GM23338 (cell line): ENCODE measurements around the gene TNNT3. TPM values are rescaled to one million over a fixed set of nuclear protein-coding genes. Genes with fewer than 3 reads are reported as not detected.

Source experiments
- ATAC-seq: fragments of 200-7000 bp; cut with Tn5 transposase; 3 replicates; pipeline ENCODE4 v1.9.1; 2020
- DNase-seq: peaks from one replicate; pipeline ENCODE4 v3.0.0-alpha.2; 2015; ENCODE audit warnings: low spot score
- H2AFZ ChIP-seq: fragments of 200-600 bp; sonication (generic); 2 replicates; pipeline ENCODE4 v1.8.0; 2016; ENCODE audit warnings: antibody characterized with exemption, mild to moderate bottlenecking, moderate library complexity
- H3F3A ChIP-seq: fragments of 200-600 bp; sonication (generic); replicated peaks from 2 replicates; pipeline ENCODE4 v1.8.0; 2017; ENCODE audit warnings: antibody characterized with exemption, mixed run types, low read depth
- H3K27ac ChIP-seq: fragments of 200-600 bp; sonication (generic); 2 replicates; pipeline ENCODE4 v1.6.1; 2016; ENCODE audit warnings: low read depth
- H3K27me3 ChIP-seq: fragments of 200-600 bp; sonication (generic); 2 replicates; pipeline ENCODE4 v1.8.0; 2016; ENCODE audit warnings: mild to moderate bottlenecking, mixed run types, moderate library complexity; ENCODE audit not compliant: insufficient read depth
- H3K36me3 ChIP-seq: fragments of 200-600 bp; sonication (generic); 2 replicates; pipeline ENCODE4 v1.8.0; 2016; ENCODE audit warnings: mild to moderate bottlenecking; ENCODE audit not compliant: insufficient read depth
- H3K4me1 ChIP-seq: fragments of 200-600 bp; sonication (generic); 2 replicates; pipeline ENCODE4 v1.8.0; 2016; ENCODE audit warnings: mild to moderate bottlenecking, moderate library complexity; ENCODE audit not compliant: insufficient read depth
- H3K4me2 ChIP-seq: fragments of 200-600 bp; sonication (generic); 2 replicates; pipeline ENCODE4 v1.7.1; 2017; ENCODE audit warnings: mixed run types
- H3K4me3 ChIP-seq: fragments of 200-600 bp; sonication (generic); 2 replicates; pipeline ENCODE4 v1.6.1; 2016; ENCODE audit warnings: mixed run types
- H3K79me2 ChIP-seq: fragments of 200-600 bp; sonication (generic); replicated peaks from 2 replicates; pipeline ENCODE4 v1.8.0; 2017; ENCODE audit warnings: mild to moderate bottlenecking; ENCODE audit not compliant: insufficient read depth
- H3K9me2 ChIP-seq: fragments of 200-600 bp; sonication (generic); 2 replicates; pipeline ENCODE4 v1.8.0; 2017; ENCODE audit not compliant: insufficient read depth
- H4K20me1 ChIP-seq: fragments of 200-600 bp; sonication (generic); replicated peaks from 2 replicates; pipeline ENCODE4 v1.8.0; 2017; ENCODE audit warnings: mild to moderate bottlenecking; ENCODE audit not compliant: insufficient read depth
- H3K27ac Mint-ChIP-seq: 2 replicates; pipeline ENCODE4 v1.8.0; 2020; ENCODE audit warnings: inconsistent platforms, mild to moderate bottlenecking, moderate library complexity, mixed read lengths
- H3K27me3 Mint-ChIP-seq: 3 replicates; pipeline ENCODE4 v1.8.0; 2022; ENCODE audit warnings: low read depth, mild to moderate bottlenecking, moderate library complexity, mixed read lengths, inconsistent platforms; ENCODE audit not compliant: insufficient read depth, poor library complexity
- H3K36me3 Mint-ChIP-seq: 3 replicates; pipeline ENCODE4 v1.8.0; 2021; ENCODE audit warnings: low read depth, mild to moderate bottlenecking, inconsistent platforms, moderate library complexity, mixed read lengths
- H3K4me1 Mint-ChIP-seq: 3 replicates; pipeline ENCODE4 v1.8.0; 2020; ENCODE audit warnings: mild to moderate bottlenecking, inconsistent platforms, mixed read lengths
- H3K4me3 Mint-ChIP-seq: 3 replicates; pipeline ENCODE4 v1.8.0; 2021; ENCODE audit warnings: moderate library complexity, mild to moderate bottlenecking, inconsistent platforms, mixed read lengths
- H3K9me3 Mint-ChIP-seq: 3 replicates; pipeline ENCODE4 v1.8.0; 2020; ENCODE audit warnings: moderate library complexity, mild to moderate bottlenecking, inconsistent platforms, mixed read lengths
- CREB1 ChIP-seq: fragments of 250-450 bp; sonication (Bioruptor Pico); IDR thresholded peaks from 2 replicates; pipeline ENCODE4 v1.5.0; 2020; ENCODE audit warnings: low read depth, mild to moderate bottlenecking, moderate library complexity
- EZH2 ChIP-seq: fragments of 200-600 bp; sonication (generic); IDR thresholded peaks from one replicate; pipeline ENCODE4 v1.8.0; 2017; ENCODE audit warnings: antibody characterized with exemption, mild to moderate bottlenecking, low read depth; ENCODE audit not compliant: unreplicated experiment
- EZH2phosphoT487 ChIP-seq: fragments of 200-600 bp; sonication (generic); IDR thresholded peaks from one replicate; pipeline ENCODE4 v1.8.1; 2018; ENCODE audit warnings: antibody characterized with exemption; ENCODE audit not compliant: unreplicated experiment
- JUNB ChIP-seq: IDR thresholded peaks from one replicate; pipeline ENCODE4 v1.6.1; 2016; ENCODE audit warnings: antibody characterized with exemption; ENCODE audit not compliant: unreplicated experiment
- NANOG ChIP-seq: IDR thresholded peaks from 2 replicates; pipeline ENCODE4 v1.6.1; 2016; ENCODE audit warnings: antibody characterized with exemption, borderline replicate concordance
- POLR2AphosphoS5 ChIP-seq: IDR thresholded peaks from 2 replicates; pipeline ENCODE4 v1.6.1; 2016; ENCODE audit warnings: antibody characterized with exemption, low read depth
- STAT1 ChIP-seq: IDR thresholded peaks from one replicate; pipeline ENCODE4 v1.6.1; 2016; ENCODE audit warnings: antibody characterized with exemption; ENCODE audit not compliant: unreplicated experiment
- ZNF114 ChIP-seq: fragments of 250-450 bp; sonication (Bioruptor Pico); IDR thresholded peaks from 2 replicates; pipeline ENCODE4 v1.5.0; 2020; ENCODE audit warnings: mild to moderate bottlenecking, moderate library complexity
- ZNF331 ChIP-seq: fragments of 250-450 bp; sonication (Bioruptor Pico); IDR thresholded peaks from 2 replicates; pipeline ENCODE4 v1.5.0; 2020; ENCODE audit warnings: low read depth, mild to moderate bottlenecking, moderate library complexity
- polyA plus RNA-seq: library from polyadenylated mRNA; unstranded; fragments of >200 nt; fragmentation: Nextera tagmentation; extraction: Ambion mirVana; gene quantifications from 2 replicates; pipeline ENCODE4 v1.2.1, GENCODE V29; 2016
- total RNA-seq: library from RNA; depleted of rRNA; stranded (reverse); fragments of >200 nt; shearing (Covaris generic); gene quantifications from 2 replicates; pipeline ENCODE4 v1.2.3, GENCODE V29; 2014
- TF ChIP-seq, protein P1 (sequence below): IDR thresholded peaks from one replicate; pipeline ENCODE4 v1.6.1; 2018; ENCODE audit warnings: antibody characterized with exemption; ENCODE audit not compliant: unreplicated experiment
- TF ChIP-seq, protein P2 (sequence below), 2 experiments: fragments of 200-600 bp in 1 of 2; sonication (generic) in 1 of 2; conservative IDR thresholded peaks; 2 replicates each; pipeline versions ENCODE4 v1.5.1 to v1.6.1; 2016 to 2017; ENCODE audit warnings: antibody characterized with exemption in 2 of 2, low read depth in 2 of 2, mild to moderate bottlenecking in 2 of 2, moderate library complexity in 1 of 2
- TF ChIP-seq, protein P3 (sequence below): fragments of 250-450 bp; sonication (Bioruptor Pico); IDR thresholded peaks from 2 replicates; pipeline ENCODE4 v1.5.0; 2020; ENCODE audit warnings: mild to moderate bottlenecking, moderate library complexity
- TF ChIP-seq, protein P4 (sequence below): IDR thresholded peaks from 2 replicates; pipeline ENCODE4 v1.6.1; 2016; ENCODE audit warnings: antibody characterized with exemption

The TNNT3 gene
- total and polyA plus RNA-seq, 2 experiments from 2014 or later, result not detected

DNA sequence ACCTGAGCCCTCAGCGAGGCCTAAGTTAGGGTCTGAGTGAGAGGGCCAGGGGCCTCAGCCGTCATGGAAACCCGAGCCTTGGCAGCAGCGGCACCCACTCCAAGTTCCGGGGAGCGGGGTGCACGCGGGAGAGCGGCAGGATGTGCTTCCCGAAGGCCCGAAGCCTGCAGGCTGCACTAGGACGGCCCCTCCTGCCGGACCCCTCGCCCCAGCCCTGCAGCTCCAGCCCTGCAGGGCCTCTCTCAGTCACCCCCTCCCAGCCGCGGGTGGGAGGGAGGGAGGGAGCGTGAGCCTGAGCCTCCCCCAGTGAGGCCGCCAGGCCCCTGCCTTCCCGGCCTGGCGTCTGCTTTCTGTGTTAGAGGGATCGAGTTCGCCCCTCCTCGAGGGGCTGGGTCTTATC lies 50.3 kb downstream of the TNNT3 start:
- Histone ChIP-seq H3K4me1 (no peaks in the 10 kb centered on the region), H3K9me2 (no peaks in the 10 kb centered on the region), H3K27ac (no peak overlapping the region), H2AFZ (no peak overlapping the region), H4K20me1 (no peaks in the 10 kb centered on the region), H3K4me3 (no peak overlapping the region), H3K79me2 (no peaks in the 10 kb centered on the region), H3F3A (no peaks in the 10 kb centered on the region), H3K4me2 (no peak overlapping the region), H3K36me3 (no peaks in the 10 kb centered on the region), H3K27me3 (no peaks in the 10 kb centered on the region)
- no peak overlapping the region for H3K4me3 Mint-ChIP-seq
- TF ChIP-seq NANOG (no peak), STAT1 (no peak), POLR2AphosphoS5 (no peak), EZH2phosphoT487 (no peak), JUNB (no peak), ZNF331 (no peak), ZNF114 (CRISPR knock-in tag) (no peak), EZH2 (no peak), CREB1 (no peak)
- TF ChIP-seq, protein P1, sequence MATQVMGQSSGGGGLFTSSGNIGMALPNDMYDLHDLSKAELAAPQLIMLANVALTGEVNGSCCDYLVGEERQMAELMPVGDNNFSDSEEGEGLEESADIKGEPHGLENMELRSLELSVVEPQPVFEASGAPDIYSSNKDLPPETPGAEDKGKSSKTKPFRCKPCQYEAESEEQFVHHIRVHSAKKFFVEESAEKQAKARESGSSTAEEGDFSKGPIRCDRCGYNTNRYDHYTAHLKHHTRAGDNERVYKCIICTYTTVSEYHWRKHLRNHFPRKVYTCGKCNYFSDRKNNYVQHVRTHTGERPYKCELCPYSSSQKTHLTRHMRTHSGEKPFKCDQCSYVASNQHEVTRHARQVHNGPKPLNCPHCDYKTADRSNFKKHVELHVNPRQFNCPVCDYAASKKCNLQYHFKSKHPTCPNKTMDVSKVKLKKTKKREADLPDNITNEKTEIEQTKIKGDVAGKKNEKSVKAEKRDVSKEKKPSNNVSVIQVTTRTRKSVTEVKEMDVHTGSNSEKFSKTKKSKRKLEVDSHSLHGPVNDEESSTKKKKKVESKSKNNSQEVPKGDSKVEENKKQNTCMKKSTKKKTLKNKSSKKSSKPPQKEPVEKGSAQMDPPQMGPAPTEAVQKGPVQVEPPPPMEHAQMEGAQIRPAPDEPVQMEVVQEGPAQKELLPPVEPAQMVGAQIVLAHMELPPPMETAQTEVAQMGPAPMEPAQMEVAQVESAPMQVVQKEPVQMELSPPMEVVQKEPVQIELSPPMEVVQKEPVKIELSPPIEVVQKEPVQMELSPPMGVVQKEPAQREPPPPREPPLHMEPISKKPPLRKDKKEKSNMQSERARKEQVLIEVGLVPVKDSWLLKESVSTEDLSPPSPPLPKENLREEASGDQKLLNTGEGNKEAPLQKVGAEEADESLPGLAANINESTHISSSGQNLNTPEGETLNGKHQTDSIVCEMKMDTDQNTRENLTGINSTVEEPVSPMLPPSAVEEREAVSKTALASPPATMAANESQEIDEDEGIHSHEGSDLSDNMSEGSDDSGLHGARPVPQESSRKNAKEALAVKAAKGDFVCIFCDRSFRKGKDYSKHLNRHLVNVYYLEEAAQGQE, result no peak
- TF ChIP-seq, protein P2, sequence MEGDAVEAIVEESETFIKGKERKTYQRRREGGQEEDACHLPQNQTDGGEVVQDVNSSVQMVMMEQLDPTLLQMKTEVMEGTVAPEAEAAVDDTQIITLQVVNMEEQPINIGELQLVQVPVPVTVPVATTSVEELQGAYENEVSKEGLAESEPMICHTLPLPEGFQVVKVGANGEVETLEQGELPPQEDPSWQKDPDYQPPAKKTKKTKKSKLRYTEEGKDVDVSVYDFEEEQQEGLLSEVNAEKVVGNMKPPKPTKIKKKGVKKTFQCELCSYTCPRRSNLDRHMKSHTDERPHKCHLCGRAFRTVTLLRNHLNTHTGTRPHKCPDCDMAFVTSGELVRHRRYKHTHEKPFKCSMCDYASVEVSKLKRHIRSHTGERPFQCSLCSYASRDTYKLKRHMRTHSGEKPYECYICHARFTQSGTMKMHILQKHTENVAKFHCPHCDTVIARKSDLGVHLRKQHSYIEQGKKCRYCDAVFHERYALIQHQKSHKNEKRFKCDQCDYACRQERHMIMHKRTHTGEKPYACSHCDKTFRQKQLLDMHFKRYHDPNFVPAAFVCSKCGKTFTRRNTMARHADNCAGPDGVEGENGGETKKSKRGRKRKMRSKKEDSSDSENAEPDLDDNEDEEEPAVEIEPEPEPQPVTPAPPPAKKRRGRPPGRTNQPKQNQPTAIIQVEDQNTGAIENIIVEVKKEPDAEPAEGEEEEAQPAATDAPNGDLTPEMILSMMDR (conservative IDR thresholded peaks at IDR 0.05; ENCODE audit: low read depth in 2 of 2), result no peak
- TF ChIP-seq, protein P3, sequence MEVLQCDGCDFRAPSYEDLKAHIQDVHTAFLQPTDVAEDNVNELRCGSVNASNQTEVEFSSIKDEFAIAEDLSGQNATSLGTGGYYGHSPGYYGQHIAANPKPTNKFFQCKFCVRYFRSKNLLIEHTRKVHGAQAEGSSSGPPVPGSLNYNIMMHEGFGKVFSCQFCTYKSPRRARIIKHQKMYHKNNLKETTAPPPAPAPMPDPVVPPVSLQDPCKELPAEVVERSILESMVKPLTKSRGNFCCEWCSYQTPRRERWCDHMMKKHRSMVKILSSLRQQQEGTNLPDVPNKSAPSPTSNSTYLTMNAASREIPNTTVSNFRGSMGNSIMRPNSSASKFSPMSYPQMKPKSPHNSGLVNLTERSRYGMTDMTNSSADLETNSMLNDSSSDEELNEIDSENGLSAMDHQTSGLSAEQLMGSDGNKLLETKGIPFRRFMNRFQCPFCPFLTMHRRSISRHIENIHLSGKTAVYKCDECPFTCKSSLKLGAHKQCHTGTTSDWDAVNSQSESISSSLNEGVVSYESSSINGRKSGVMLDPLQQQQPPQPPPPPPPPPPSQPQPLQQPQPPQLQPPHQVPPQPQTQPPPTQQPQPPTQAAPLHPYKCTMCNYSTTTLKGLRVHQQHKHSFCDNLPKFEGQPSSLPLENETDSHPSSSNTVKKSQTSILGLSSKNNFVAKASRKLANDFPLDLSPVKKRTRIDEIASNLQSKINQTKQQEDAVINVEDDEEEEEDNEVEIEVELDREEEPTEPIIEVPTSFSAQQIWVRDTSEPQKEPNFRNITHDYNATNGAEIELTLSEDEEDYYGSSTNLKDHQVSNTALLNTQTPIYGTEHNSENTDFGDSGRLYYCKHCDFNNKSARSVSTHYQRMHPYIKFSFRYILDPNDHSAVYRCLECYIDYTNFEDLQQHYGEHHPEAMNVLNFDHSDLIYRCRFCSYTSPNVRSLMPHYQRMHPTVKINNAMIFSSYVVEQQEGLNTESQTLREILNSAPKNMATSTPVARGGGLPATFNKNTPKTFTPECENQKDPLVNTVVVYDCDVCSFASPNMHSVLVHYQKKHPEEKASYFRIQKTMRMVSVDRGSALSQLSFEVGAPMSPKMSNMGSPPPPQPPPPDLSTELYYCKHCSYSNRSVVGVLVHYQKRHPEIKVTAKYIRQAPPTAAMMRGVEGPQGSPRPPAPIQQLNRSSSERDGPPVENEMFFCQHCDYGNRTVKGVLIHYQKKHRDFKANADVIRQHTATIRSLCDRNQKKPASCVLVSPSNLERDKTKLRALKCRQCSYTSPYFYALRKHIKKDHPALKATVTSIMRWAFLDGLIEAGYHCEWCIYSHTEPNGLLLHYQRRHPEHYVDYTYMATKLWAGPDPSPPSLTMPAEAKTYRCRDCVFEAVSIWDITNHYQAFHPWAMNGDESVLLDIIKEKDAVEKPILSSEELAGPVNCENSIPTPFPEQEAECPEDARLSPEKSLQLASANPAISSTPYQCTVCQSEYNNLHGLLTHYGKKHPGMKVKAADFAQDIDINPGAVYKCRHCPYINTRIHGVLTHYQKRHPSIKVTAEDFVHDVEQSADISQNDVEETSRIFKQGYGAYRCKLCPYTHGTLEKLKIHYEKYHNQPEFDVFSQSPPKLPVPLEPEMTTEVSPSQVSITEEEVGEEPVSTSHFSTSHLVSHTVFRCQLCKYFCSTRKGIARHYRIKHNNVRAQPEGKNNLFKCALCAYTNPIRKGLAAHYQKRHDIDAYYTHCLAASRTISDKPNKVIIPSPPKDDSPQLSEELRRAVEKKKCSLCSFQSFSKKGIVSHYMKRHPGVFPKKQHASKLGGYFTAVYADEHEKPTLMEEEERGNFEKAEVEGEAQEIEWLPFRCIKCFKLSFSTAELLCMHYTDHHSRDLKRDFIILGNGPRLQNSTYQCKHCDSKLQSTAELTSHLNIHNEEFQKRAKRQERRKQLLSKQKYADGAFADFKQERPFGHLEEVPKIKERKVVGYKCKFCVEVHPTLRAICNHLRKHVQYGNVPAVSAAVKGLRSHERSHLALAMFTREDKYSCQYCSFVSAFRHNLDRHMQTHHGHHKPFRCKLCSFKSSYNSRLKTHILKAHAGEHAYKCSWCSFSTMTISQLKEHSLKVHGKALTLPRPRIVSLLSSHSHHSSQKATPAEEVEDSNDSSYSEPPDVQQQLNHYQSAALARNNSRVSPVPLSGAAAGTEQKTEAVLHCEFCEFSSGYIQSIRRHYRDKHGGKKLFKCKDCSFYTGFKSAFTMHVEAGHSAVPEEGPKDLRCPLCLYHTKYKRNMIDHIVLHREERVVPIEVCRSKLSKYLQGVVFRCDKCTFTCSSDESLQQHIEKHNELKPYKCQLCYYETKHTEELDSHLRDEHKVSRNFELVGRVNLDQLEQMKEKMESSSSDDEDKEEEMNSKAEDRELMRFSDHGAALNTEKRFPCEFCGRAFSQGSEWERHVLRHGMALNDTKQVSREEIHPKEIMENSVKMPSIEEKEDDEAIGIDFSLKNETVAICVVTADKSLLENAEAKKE (CRISPR knock-in tag), result no peak
- TF ChIP-seq, protein P4, sequence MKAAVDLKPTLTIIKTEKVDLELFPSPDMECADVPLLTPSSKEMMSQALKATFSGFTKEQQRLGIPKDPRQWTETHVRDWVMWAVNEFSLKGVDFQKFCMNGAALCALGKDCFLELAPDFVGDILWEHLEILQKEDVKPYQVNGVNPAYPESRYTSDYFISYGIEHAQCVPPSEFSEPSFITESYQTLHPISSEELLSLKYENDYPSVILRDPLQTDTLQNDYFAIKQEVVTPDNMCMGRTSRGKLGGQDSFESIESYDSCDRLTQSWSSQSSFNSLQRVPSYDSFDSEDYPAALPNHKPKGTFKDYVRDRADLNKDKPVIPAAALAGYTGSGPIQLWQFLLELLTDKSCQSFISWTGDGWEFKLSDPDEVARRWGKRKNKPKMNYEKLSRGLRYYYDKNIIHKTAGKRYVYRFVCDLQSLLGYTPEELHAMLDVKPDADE, result no peak
- H3K4me1 Mint-ChIP-seq, result no peaks in the 10 kb centered on the region
- DNase-seq (no peak), ATAC-seq (peak; percentile 16)
- no peaks in the 10 kb centered on the region for H3K27me3 Mint-ChIP-seq
- H3K9me3 Mint-ChIP-seq, result no peaks in the 10 kb centered on the region
- H3K27ac Mint-ChIP-seq, result no peak overlapping the region
- no peaks in the 10 kb centered on the region for H3K36me3 Mint-ChIP-seq
